OCI-LY3 (cell line): ENCODE measurements around the gene CUL9.

Experiments
- H2AFZ ChIP-seq: fragments of 200-600, 300-600 bp; shearing (Covaris generic); 2 replicates; pipeline ENCODE4 v1.6.0; 2014; ENCODE audit warnings: antibody characterized with exemption, low read depth, low read length
- H3K27ac ChIP-seq: fragments of 200-600, 300-600 bp; sonication (generic); 2 replicates; pipeline ENCODE4 v1.5.1; 2014; ENCODE audit warnings: mild to moderate bottlenecking, low read length, moderate library complexity, mixed read lengths
- H3K27me3 ChIP-seq: fragments of 200-600, 300-600 bp; sonication (generic); 2 replicates; pipeline ENCODE4 v1.6.1; 2014; ENCODE audit warnings: low read depth, low read length, mixed read lengths
- H3K36me3 ChIP-seq: fragments of 200-600, 300-600 bp; sonication (generic); replicated peaks from 2 replicates; pipeline ENCODE3; 2014; ENCODE audit warnings: low read depth, low read length, mixed read lengths
- H3K4me1 ChIP-seq: fragments of 300-600, 200-600 bp; sonication (generic); 2 replicates; pipeline ENCODE4 v1.6.1; 2014; ENCODE audit warnings: low read length, mixed read lengths
- H3K4me2 ChIP-seq: fragments of 200-600, 300-600 bp; sonication (generic); 2 replicates; pipeline ENCODE4 v1.6.1; 2014; ENCODE audit warnings: low read length, mixed read lengths
- H3K4me3 ChIP-seq: fragments of 300-600, 200-600 bp; sonication (generic); 2 replicates; pipeline ENCODE4 v1.5.1; 2014; ENCODE audit warnings: antibody characterized with exemption, mild to moderate bottlenecking, low read length, moderate library complexity
- H3K79me2 ChIP-seq: fragments of 300-600, 200-600 bp; shearing (Covaris generic); 2 replicates; pipeline ENCODE4 v1.6.1; 2014; ENCODE audit warnings: mild to moderate bottlenecking, low read length, mixed read lengths
- H3K9ac ChIP-seq: fragments of 300-600, 200-600 bp; shearing (Covaris generic); 2 replicates; pipeline ENCODE4 v1.6.0; 2014; ENCODE audit warnings: mild to moderate bottlenecking, low read length, moderate library complexity
- H3K9me3 ChIP-seq: fragments of 200-600, 300-600 bp; shearing (Covaris generic); 2 replicates; pipeline ENCODE4 v1.6.1; 2014; ENCODE audit warnings: low read length, mixed read lengths; ENCODE audit not compliant: insufficient read depth
- H4K20me1 ChIP-seq: fragments of 200-600, 300-600 bp; sonication (generic); 2 replicates; pipeline ENCODE4 v1.6.1; 2016; ENCODE audit warnings: low read length, mixed read lengths; ENCODE audit not compliant: insufficient read depth
- EZH2phosphoT487 ChIP-seq: fragments of 200-600 bp; shearing (Covaris generic); IDR thresholded peaks from 2 replicates; pipeline ENCODE4 v1.6.1; 2018; ENCODE audit warnings: antibody characterized with exemption, mixed run types, low read depth
- TF ChIP-seq, protein P1 (sequence below): fragments of 200-600, 300-600 bp; sonication (generic); IDR thresholded peaks from 2 replicates; pipeline ENCODE4 v1.5.1; 2014; ENCODE audit warnings: antibody characterized with exemption, low read length, low read depth

CUL9 gene

DNA sequence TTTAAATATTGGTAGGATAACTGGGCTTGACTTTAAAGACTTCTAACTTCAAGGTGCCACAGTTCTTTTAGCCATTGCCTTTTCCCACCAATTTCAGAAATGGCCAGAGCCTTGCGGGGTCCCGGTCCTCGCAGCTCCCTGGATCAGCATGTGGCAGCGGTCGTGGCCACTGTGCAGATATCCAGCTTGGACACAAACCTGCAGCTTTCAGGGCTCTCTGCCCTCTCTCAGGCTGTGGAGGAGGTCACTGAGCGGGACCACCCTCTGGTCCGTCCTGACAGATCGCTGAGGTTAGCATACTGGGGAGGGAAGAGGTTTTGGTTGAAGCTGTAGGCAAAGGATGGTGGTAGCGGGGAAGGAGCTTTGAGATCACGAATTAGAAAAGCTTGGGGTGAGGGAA lies 6.4 kb downstream of the CUL9 start:
- H3K27me3 ChIP-seq = no peaks in the 10 kb centered on the region
- no peak overlapping the region for H3K4me2 ChIP-seq
- H3K9ac ChIP-seq = no peak overlapping the region
- no peaks in the 10 kb centered on the region for H4K20me1 ChIP-seq
- no peak overlapping the region for H2AFZ ChIP-seq
- TF ChIP-seq, protein P1, sequence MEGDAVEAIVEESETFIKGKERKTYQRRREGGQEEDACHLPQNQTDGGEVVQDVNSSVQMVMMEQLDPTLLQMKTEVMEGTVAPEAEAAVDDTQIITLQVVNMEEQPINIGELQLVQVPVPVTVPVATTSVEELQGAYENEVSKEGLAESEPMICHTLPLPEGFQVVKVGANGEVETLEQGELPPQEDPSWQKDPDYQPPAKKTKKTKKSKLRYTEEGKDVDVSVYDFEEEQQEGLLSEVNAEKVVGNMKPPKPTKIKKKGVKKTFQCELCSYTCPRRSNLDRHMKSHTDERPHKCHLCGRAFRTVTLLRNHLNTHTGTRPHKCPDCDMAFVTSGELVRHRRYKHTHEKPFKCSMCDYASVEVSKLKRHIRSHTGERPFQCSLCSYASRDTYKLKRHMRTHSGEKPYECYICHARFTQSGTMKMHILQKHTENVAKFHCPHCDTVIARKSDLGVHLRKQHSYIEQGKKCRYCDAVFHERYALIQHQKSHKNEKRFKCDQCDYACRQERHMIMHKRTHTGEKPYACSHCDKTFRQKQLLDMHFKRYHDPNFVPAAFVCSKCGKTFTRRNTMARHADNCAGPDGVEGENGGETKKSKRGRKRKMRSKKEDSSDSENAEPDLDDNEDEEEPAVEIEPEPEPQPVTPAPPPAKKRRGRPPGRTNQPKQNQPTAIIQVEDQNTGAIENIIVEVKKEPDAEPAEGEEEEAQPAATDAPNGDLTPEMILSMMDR = no peak
- no peak overlapping the region for H3K4me3 ChIP-seq
- H3K36me3 ChIP-seq = peaks cover 35% of the 10 kb centered on the region
- H3K79me2 ChIP-seq = 0 out of 2 replicates have a peak, but pooled peaks cover under 1% of the 10 kb centered on the region
- H3K4me1 ChIP-seq = no peaks in the 10 kb centered on the region
- no peaks in the 10 kb centered on the region for H3K9me3 ChIP-seq
- no peak overlapping the region for H3K27ac ChIP-seq

DNA sequence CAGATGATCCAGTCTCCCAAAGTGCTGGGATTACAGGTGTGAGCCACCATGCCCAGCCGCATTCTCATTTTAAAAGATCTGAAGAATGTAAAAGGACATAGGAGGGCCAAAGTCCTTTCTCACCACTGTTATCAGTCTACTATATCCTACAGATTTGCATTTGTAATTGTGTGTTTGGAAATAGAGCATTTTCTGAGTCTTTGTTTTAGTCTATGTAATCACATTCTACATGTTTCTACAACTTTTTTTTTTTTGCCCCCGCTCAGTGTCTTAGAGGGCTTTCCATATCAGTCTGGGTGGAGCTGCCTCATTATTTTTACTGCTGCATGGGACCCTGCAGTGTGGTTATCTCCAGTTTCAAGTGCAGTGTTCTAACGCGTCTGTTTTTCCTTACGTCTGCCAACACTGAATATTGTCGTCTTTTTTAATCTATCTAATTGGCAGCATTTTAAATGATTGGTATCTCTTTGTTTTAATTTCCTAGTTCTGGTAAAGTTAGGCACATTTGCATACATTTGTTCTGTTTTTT lies 7.8 kb downstream of the CUL9 start:
- no peaks in the 10 kb centered on the region for H4K20me1 ChIP-seq
- H3K79me2 ChIP-seq = no peaks in the 10 kb centered on the region
- H3K4me3 ChIP-seq = no peak overlapping the region
- H3K4me1 ChIP-seq = no peaks in the 10 kb centered on the region
- no peak overlapping the region for H3K27ac ChIP-seq
- peaks cover 35% of the 10 kb centered on the region for H3K36me3 ChIP-seq
- no peaks in the 10 kb centered on the region for H3K9me3 ChIP-seq
- no peak overlapping the region for H3K4me2 ChIP-seq
- TF ChIP-seq, protein P1 = no peak
- TF ChIP-seq EZH2phosphoT487 = no peak
- no peak overlapping the region for H3K9ac ChIP-seq
- no peaks in the 10 kb centered on the region for H3K27me3 ChIP-seq
- no peak overlapping the region for H2AFZ ChIP-seq

DNA sequence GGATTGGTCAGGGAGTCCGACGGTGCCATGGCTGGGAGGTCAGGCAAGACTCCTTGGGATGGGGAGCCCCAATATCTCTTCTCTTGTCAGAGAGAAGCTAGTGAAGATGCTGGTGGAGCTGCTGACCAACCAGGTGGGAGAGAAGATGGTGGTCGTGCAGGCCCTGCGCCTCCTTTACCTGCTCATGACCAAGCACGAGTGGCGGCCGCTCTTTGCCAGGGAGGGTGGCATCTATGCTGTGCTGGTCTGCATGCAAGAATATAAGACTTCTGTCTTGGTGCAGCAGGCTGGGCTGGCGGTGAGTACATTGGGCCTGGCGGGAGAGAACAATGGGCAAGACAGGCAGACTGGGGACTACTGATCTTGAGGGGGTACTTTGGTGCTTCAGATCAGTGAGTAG lies 10.9 kb downstream of the CUL9 start:
- Histone ChIP-seq H3K36me3 (peaks cover 17% of the 10 kb centered on the region), H4K20me1 (no peaks in the 10 kb centered on the region), H3K4me2 (no peak overlapping the region), H3K27ac (no peak overlapping the region), H3K9ac (no peak overlapping the region), H3K79me2 (no peaks in the 10 kb centered on the region), H3K4me3 (no peak overlapping the region), H3K27me3 (no peaks in the 10 kb centered on the region), H2AFZ (no peak overlapping the region), H3K9me3 (no peaks in the 10 kb centered on the region), H3K4me1 (no peaks in the 10 kb centered on the region)
- no peak for TF ChIP-seq EZH2phosphoT487
- TF ChIP-seq, protein P1 = no peak

DNA sequence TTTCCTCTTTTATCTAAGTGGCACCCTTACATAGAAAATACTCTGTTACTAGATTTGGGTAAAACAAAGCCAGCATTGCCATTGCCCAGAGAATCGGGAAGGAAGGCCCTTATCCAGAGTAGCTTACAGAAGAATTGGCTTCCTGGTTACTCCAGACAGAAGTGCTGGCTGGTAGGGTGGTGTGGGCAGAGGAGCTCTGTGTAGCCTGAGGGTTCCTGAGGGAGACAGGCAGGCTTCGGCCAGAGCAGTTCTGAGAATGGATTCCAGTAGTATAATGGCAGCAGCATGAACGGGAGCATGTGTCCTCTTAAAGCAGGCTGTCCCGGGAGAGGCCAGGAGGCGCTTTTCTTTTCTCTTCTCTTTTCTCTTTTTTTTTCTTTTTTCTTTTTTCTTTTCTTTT lies 11.9 kb downstream of the CUL9 start:
- Histone ChIP-seq H3K27me3 (no peaks in the 10 kb centered on the region), H3K4me3 (no peak overlapping the region)
- TF ChIP-seq, protein P1 = no peak
- TF ChIP-seq EZH2phosphoT487 = no peak

More for the DNA sequence above, 11.9 kb downstream of the CUL9 start:
- Histone ChIP-seq H2AFZ (no peak overlapping the region), H4K20me1 (no peaks in the 10 kb centered on the region), H3K79me2 (no peaks in the 10 kb centered on the region), H3K4me1 (no peaks in the 10 kb centered on the region), H3K9me3 (no peaks in the 10 kb centered on the region), H3K9ac (no peak overlapping the region), H3K27ac (no peak overlapping the region), H3K4me2 (no peak overlapping the region), H3K36me3 (peaks cover 13% of the 10 kb centered on the region)
